Suprapubic skin (tissue), 4 donors: ENCODE results near the gene TUBG2. TPM values are rescaled to one million over a fixed set of nuclear protein-coding genes. Genes with fewer than 3 reads are reported as not detected.

ENCODE experiments used
- DNase-seq, 2 donors: peaks; one replicate each; pipeline ENCODE4 v3.0.0-alpha.2; 2019; ENCODE audit warnings: low spot score in 2 of 2
- H3K27ac ChIP-seq: fragments of 200-600 bp; sonication (generic); one replicate; pipeline ENCODE4 v1.5.1; 2019
- H3K27me3 ChIP-seq: fragments of 200-600 bp; sonication (generic); one replicate; pipeline ENCODE4 v1.5.1; 2019
- H3K36me3 ChIP-seq: fragments of 200-600 bp; sonication (generic); one replicate; pipeline ENCODE4 v1.5.1; 2019
- H3K4me1 ChIP-seq: fragments of 200-600 bp; sonication (generic); one replicate; pipeline ENCODE4 v1.5.1; 2019
- H3K4me3 ChIP-seq: fragments of 200-600 bp; sonication (generic); one replicate; pipeline ENCODE4 v1.5.1; 2019; ENCODE audit warnings: mild to moderate bottlenecking
- H3K9me3 ChIP-seq: fragments of 200-600 bp; sonication (generic); one replicate; pipeline ENCODE4 v1.5.1; 2019
- EP300 ChIP-seq: sonication (generic); formaldehyde crosslinking; IDR thresholded peaks from one replicate; pipeline ENCODE4 v1.6.1; 2017; ENCODE audit warnings: antibody characterized with exemption
- POLR2A ChIP-seq, 2 donors: fragments of 450-650 bp; IDR thresholded peaks; one replicate each; pipeline ENCODE4 v1.6.1; 2017; ENCODE audit warnings: antibody characterized with exemption in 2 of 2, mild to moderate bottlenecking in 2 of 2, moderate library complexity in 2 of 2
- POLR2AphosphoS5 ChIP-seq, 3 donors: sonication (generic); formaldehyde crosslinking; IDR thresholded peaks; one replicate each; pipeline ENCODE4 v1.6.1; 2017; ENCODE audit warnings: antibody characterized with exemption in 3 of 3
- WGBS: methylation state at CpG from one replicate; pipeline ENCODE4 v1.1.5; 2018; 5-methylcytosine and 5-hydroxymethylcytosine counted together
- total RNA-seq, 4 donors: library from RNA; depleted of rRNA; stranded (reverse); fragments of >200 nt; gene quantifications; one replicate each; pipeline ENCODE4 v1.1.0, GENCODE V29; 2016
- TF ChIP-seq, protein P1 (sequence below), 2 donors: fragments of 200-600 bp in 1 of 2; fragments of 450-650 bp in 1 of 2; sonication (generic) in 1 of 2; IDR thresholded peaks; one replicate each; pipeline ENCODE4 v1.5.1; 2016 to 2019; ENCODE audit warnings: antibody characterized with exemption in 2 of 2, mild to moderate bottlenecking in 1 of 2, moderate library complexity in 1 of 2

Gene TUBG2
- total RNA-seq, 4 donors from 2014 or later, result 10.9 to 32.3 (median 12.7) TPM

DNA sequence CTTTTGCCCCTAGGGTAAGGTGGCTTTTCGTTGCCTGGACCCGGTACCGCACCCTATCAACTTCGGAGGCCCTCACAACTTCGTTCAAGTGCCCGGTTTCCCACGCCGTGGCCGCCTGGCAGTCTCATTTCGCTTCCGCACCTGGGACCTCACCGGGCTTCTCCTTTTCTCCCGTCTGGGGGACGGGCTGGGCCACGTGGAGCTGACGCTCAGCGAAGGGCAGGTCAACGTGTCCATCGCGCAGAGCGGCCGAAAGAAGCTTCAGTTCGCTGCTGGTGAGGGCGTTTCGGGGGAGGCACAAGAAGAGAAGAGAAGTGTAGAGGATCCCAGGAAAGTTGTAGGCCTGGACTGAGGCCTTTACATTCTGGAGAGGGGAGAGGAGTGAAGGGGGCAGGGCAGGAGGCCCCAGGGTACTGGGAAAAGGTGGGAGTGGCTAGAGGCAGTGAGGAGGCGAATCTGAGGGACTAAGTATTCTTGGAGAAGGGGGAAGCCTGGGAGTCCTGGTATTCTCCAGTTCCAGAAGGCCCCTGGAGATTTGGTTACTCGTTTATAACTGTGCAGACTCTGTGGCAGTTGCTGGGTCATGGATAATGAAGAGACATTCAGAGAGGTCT, 28.7 kb downstream of the TUBG2 start:
- H3K36me3 ChIP-seq, result peaks cover 19% of the 10 kb centered on the region
- H3K4me3 ChIP-seq, result no peak overlapping the region
- H3K27me3 ChIP-seq, result peaks cover 3% of the 10 kb centered on the region
- peaks cover 16% of the 10 kb centered on the region for H3K4me1 ChIP-seq
- TF ChIP-seq, protein P1, sequence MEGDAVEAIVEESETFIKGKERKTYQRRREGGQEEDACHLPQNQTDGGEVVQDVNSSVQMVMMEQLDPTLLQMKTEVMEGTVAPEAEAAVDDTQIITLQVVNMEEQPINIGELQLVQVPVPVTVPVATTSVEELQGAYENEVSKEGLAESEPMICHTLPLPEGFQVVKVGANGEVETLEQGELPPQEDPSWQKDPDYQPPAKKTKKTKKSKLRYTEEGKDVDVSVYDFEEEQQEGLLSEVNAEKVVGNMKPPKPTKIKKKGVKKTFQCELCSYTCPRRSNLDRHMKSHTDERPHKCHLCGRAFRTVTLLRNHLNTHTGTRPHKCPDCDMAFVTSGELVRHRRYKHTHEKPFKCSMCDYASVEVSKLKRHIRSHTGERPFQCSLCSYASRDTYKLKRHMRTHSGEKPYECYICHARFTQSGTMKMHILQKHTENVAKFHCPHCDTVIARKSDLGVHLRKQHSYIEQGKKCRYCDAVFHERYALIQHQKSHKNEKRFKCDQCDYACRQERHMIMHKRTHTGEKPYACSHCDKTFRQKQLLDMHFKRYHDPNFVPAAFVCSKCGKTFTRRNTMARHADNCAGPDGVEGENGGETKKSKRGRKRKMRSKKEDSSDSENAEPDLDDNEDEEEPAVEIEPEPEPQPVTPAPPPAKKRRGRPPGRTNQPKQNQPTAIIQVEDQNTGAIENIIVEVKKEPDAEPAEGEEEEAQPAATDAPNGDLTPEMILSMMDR (IDR thresholded peaks at IDR 0.05), result no peak
- TF ChIP-seq EP300, result no peak
- TF ChIP-seq POLR2AphosphoS5 (IDR thresholded peaks at IDR 0.05), result no peak
- 84% methylated on average over 27 of the region's 27 CpGs for WGBS
- no peaks in the 10 kb centered on the region for H3K9me3 ChIP-seq
- H3K27ac ChIP-seq, result no peak overlapping the region
- DNase-seq, result no peak

DNA sequence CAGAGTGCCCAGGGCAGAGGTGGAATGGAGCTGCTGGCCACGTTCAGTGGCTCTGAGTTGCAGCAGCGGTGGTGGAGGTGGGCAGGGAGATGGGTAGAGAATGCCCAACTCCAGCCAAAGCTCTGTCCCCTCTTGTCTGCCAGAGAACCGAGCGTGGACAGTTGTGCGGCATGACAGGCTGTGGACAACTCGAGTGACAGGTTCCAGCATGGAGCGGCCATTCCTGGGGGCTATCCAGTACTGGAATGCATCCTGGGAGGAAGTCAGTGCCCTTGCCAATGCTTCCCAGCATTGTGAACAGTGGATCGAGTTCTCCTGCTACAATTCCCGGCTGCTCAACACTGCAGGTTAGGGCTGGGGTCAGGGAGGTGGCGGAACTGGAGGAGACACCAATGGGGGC, 31.5 kb downstream of the TUBG2 start:
- H3K36me3 ChIP-seq, result peaks cover 34% of the 10 kb centered on the region
- H3K27me3 ChIP-seq, result no peaks in the 10 kb centered on the region
- no peak for DNase-seq
- no peaks in the 10 kb centered on the region for H3K9me3 ChIP-seq
- TF ChIP-seq POLR2A (IDR thresholded peaks at IDR 0.05) (no peak), EP300 (no peak), POLR2AphosphoS5 (IDR thresholded peaks at IDR 0.05) (no peak)
- TF ChIP-seq, protein P1 (IDR thresholded peaks at IDR 0.05), result no peak
- no peak overlapping the region for H3K4me3 ChIP-seq
- WGBS, result 83% methylated on average over 10 of the region's 10 CpGs
- H3K27ac ChIP-seq, result no peak overlapping the region
- H3K4me1 ChIP-seq, result no peaks in the 10 kb centered on the region

DNA sequence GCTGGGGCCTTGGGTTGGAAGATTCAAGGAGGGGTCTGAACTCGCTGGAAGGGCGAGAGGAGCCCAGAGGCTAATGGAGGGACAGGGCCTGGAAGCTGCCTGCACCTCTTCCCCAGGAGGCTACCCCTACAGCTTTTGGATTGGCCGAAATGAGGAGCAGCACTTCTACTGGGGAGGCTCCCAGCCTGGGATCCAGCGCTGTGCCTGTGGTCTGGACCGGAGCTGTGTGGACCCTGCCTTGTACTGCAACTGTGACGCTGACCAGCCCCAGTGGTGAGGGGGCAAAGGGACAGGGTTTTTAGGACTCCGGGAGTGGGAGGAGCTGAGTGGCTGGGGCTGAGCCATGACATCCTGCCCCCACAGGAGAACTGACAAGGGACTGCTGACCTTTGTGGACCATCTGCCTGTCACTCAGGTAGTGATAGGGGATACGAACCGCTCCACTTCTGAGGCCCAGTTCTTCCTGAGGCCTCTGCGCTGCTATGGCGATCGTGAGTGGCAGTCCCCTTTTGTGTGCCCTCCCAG, 32.0 kb downstream of the TUBG2 start:
- no peaks in the 10 kb centered on the region for H3K9me3 ChIP-seq
- no peaks in the 10 kb centered on the region for H3K27me3 ChIP-seq
- 84% methylated on average over 6 of the region's 12 CpGs for WGBS
- H3K4me3 ChIP-seq, result no peak overlapping the region
- TF ChIP-seq POLR2A (IDR thresholded peaks at IDR 0.05), result no peak
- no peak for TF ChIP-seq EP300
- TF ChIP-seq POLR2AphosphoS5 (IDR thresholded peaks at IDR 0.05), result no peak
- TF ChIP-seq, protein P1 (IDR thresholded peaks at IDR 0.05), result no peak
- H3K27ac ChIP-seq, result no peak overlapping the region
- H3K4me1 ChIP-seq, result no peaks in the 10 kb centered on the region
- peaks cover 38% of the 10 kb centered on the region for H3K36me3 ChIP-seq
- no peak for DNase-seq

DNA sequence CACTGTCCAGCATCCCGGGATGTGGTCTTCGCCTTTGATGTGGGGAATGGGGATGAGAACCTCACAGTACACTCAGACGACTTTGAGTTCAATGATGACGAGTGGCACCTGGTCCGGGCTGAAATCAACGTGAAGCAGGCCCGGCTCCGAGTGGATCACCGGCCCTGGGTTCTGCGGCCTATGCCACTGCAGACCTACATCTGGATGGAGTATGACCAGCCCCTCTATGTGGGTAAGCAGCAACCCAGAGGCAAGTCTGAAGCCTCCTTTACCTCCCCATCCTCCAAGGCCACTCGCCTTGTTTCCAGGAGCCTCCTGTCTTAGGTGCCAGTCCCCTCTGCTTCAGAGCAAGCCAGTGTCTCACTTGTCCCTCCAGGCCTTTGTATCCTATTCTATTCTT, 33.4 kb downstream of the TUBG2 start:
- no peaks in the 10 kb centered on the region for H3K4me1 ChIP-seq
- no peak overlapping the region for H3K4me3 ChIP-seq
- 93% methylated on average over 9 of the region's 11 CpGs for WGBS
- no peak for DNase-seq
- no peak overlapping the region for H3K27ac ChIP-seq
- H3K9me3 ChIP-seq, result no peaks in the 10 kb centered on the region
- no peaks in the 10 kb centered on the region for H3K27me3 ChIP-seq
- peaks cover 38% of the 10 kb centered on the region for H3K36me3 ChIP-seq
- TF ChIP-seq POLR2A (IDR thresholded peaks at IDR 0.05) (no peak), POLR2AphosphoS5 (IDR thresholded peaks at IDR 0.05) (no peak), EP300 (no peak)
- TF ChIP-seq, protein P1 (IDR thresholded peaks at IDR 0.05), result no peak

DNA sequence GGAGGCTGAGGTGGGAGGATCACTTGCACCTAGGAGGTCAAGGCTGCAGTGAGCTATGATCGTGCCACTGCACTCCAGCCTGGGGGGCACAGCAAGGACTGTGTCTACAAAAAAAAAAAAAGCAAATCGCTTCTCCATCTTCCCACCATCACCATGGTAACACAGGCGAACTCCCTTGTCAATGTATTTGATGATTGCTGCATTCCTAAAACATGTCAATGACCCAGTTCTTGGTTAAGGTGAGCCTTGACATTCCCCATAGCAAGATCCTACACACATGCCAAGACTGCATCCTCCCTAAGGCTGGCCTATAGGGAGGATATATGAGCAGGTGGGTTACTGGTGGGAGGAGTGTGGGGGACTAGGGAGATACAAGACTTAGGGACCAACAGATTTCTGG, 35.4 kb downstream of the TUBG2 start:
- Histone ChIP-seq H3K27me3 (no peaks in the 10 kb centered on the region), H3K9me3 (no peaks in the 10 kb centered on the region), H3K4me1 (no peaks in the 10 kb centered on the region), H3K4me3 (no peak overlapping the region), H3K36me3 (peaks cover 33% of the 10 kb centered on the region), H3K27ac (no peak overlapping the region)
- TF ChIP-seq, protein P1 (IDR thresholded peaks at IDR 0.05), result no peak
- TF ChIP-seq EP300 (no peak), POLR2AphosphoS5 (IDR thresholded peaks at IDR 0.05) (no peak)
- WGBS, result 88% methylated on average over 3 of the region's 3 CpGs
- DNase-seq, result no peak
